B cell (primary cell): Measurements from ENCODE around the gene INAFM2. TPM values are rescaled to one million over a fixed set of nuclear protein-coding genes. Genes with fewer than 3 reads are reported as not detected.

Source experiments
- ATAC-seq: fragments of 200-7000 bp; cut with Tn5 transposase; one replicate; pipeline ENCODE4 v1.10.0; 2021; ENCODE audit warnings: low read depth, mild to moderate bottlenecking, moderate number of reproducible peaks, moderate library complexity
- CTCF ChIA-PET: fragments of 350-600 bp; sonication (Branson Sonifier 250); formaldehyde crosslinking; loops from one replicate; lab custom pipeline; 2021; ENCODE audit warnings: antibody characterized with exemption, inconsistent platforms; lab: Charles Lee
- POLR2A ChIA-PET: fragments of 350-600 bp; sonication (Branson Sonifier 250); formaldehyde crosslinking; loops from one replicate; lab custom pipeline; 2021; ENCODE audit warnings: antibody characterized with exemption; lab: Charles Lee
- DNase-seq: peaks from one replicate; pipeline ENCODE4 v3.0.0; 2013
- H2AFZ ChIP-seq: 2 replicates; pipeline ENCODE4 v1.6.1; 2012; ENCODE audit warnings: mild to moderate bottlenecking, low read depth, low read length; ENCODE audit not compliant: insufficient read depth, poor library complexity, severe bottlenecking
- H3K27ac ChIP-seq, 2 donors: 1 replicate in 1 of 2; 2 replicates in 1 of 2; pipeline ENCODE4 v1.5.1; 2012 to 2013; ENCODE audit warnings: low read length in 2 of 2, mild to moderate bottlenecking in 2 of 2, moderate library complexity in 1 of 2
- H3K27me3 ChIP-seq, 4 experiments: fragments of 200-600 bp in 1 of 4; sonication (generic) in 1 of 4; replicated peaks in 1 of 4; 1 replicate in 2 of 4; 2 replicates in 2 of 4; pipeline versions ENCODE4 v1.6.1 to v1.7.0; 2013 to 2016; ENCODE audit warnings: low read length in 3 of 4, mild to moderate bottlenecking in 2 of 4, mixed read lengths in 1 of 4, moderate library complexity in 1 of 4; ENCODE audit not compliant: insufficient read depth in 4 of 4, control insufficient read depth in 3 of 4; ENCODE audit errors: control extremely low read depth in 1 of 4
- H3K36me3 ChIP-seq, 2 experiments: replicated peaks in 1 of 2; 1 replicate in 1 of 2; 2 replicates in 1 of 2; pipeline versions ENCODE4 v1.6.1 to v1.7.1; 2013; ENCODE audit warnings: low read length in 1 of 2; ENCODE audit not compliant: insufficient read depth in 2 of 2, control insufficient read depth in 1 of 2; ENCODE audit errors: control extremely low read depth in 1 of 2, extremely low read depth in 1 of 2
- H3K4me1 ChIP-seq, 2 donors: fragments of 200-600 bp in 1 of 2; sonication (generic) in 1 of 2; 1 replicate in 1 of 2; 2 replicates in 1 of 2; pipeline versions ENCODE4 v1.5.1 to v1.6.1; 2013 to 2017; ENCODE audit warnings: low read length in 2 of 2; ENCODE audit not compliant: control insufficient read depth in 2 of 2, insufficient read depth in 2 of 2
- H3K4me2 ChIP-seq: replicated peaks from 2 replicates; pipeline ENCODE3; 2012; ENCODE audit warnings: mild to moderate bottlenecking, low read depth, low read length; ENCODE audit not compliant: poor library complexity, severe bottlenecking
- H3K4me3 ChIP-seq, 5 experiments: fragments of 200-600 bp in 1 of 5; sonication (generic) in 1 of 5; 1 replicate in 3 of 5; 2 replicates in 2 of 5; pipeline versions ENCODE4 v1.5.1 to v1.7.0; 2011 to 2016; ENCODE audit warnings: low read length in 4 of 5, mild to moderate bottlenecking in 4 of 5, low read depth in 2 of 5, control low read depth in 1 of 5, moderate library complexity in 1 of 5; ENCODE audit not compliant: insufficient read depth in 1 of 5; ENCODE audit errors: control extremely low read depth in 1 of 5, extremely low read depth in 1 of 5
- H3K79me2 ChIP-seq: fragments of 200-600 bp; sonication (generic); one replicate; pipeline ENCODE4 v1.6.0; 2016; ENCODE audit warnings: low read length; ENCODE audit not compliant: control insufficient read depth, insufficient read depth
- H3K9ac ChIP-seq: fragments of 200-600 bp; sonication (generic); 2 replicates; pipeline ENCODE4 v1.6.1; 2017; ENCODE audit warnings: mild to moderate bottlenecking, low read length, moderate library complexity
- H3K9me3 ChIP-seq, 3 donors: one replicate each; pipeline versions ENCODE4 v1.6.1 to v1.7.1; 2013; ENCODE audit warnings: low read length in 2 of 3; ENCODE audit not compliant: control insufficient read depth in 2 of 3, insufficient read depth in 1 of 3; ENCODE audit errors: control extremely low read depth in 1 of 3
- H4K20me1 ChIP-seq: 2 replicates; pipeline ENCODE4 v1.6.0; 2012; ENCODE audit warnings: mild to moderate bottlenecking, low read length; ENCODE audit not compliant: insufficient read depth, control insufficient read depth, poor library complexity, severe bottlenecking
- H3K27ac Mint-ChIP-seq: one replicate; pipeline ENCODE4 v1.8.0; 2021; ENCODE audit warnings: mixed read lengths
- H3K27me3 Mint-ChIP-seq: one replicate; pipeline ENCODE4 v1.8.0; 2021; ENCODE audit warnings: mixed read lengths
- H3K4me1 Mint-ChIP-seq: one replicate; pipeline ENCODE4 v1.8.0; 2021; ENCODE audit warnings: mixed read lengths
- H3K4me3 Mint-ChIP-seq: one replicate; pipeline ENCODE4 v1.8.0; 2021; ENCODE audit warnings: mixed read lengths
- H3K9me3 Mint-ChIP-seq: one replicate; pipeline ENCODE4 v1.8.0; 2022; ENCODE audit warnings: mixed read lengths; ENCODE audit not compliant: insufficient read depth
- EZH2 ChIP-seq: IDR thresholded peaks from 2 replicates; pipeline ENCODE4 v1.6.1; 2012; ENCODE audit warnings: borderline replicate concordance, low read depth, mild to moderate bottlenecking, moderate library complexity, low read length; ENCODE audit not compliant: insufficient read depth, poor library complexity, severe bottlenecking
- WGBS: methylation state at CpG from one replicate; pipeline ENCODE4 v1.1.5; 2013; ENCODE audit warnings: missing lambda C conversion rate; ENCODE audit not compliant: insufficient coverage; 5-methylcytosine and 5-hydroxymethylcytosine counted together
- intact Hi-C: fragments of 100-400 bp; cut with micrococcal nuclease; formaldehyde crosslinking; loops from one replicate; pipeline ENCODE4 v1.10.0; 2022
- polyA plus RNA-seq: library from polyadenylated mRNA; depleted of rRNA; stranded (reverse); fragments of >200 nt; gene quantifications from 2 replicates; pipeline ENCODE4 v1.2.3, GENCODE V29; 2012
- total RNA-seq, 2 donors: library from RNA; stranded (reverse); fragments of 120-200 nt in 1 of 2; gene quantifications; 1 replicate in 1 of 2; 2 replicates in 1 of 2; pipeline versions ENCODE4 v1.2.3 to v1.2.4, GENCODE V29; 2013 to 2022
- TF ChIP-seq, protein P1 (sequence below): fragments of 200-600 bp; IDR thresholded peaks from one replicate; pipeline ENCODE4 v1.8.0; 2022; ENCODE audit warnings: antibody characterized with exemption, mild to moderate bottlenecking

Gene INAFM2
- total and polyA plus RNA-seq, 2 donors (not counting 1 experiment from before 2014, with no cell fraction given) = 3.0 to 7.0 TPM

DNA sequence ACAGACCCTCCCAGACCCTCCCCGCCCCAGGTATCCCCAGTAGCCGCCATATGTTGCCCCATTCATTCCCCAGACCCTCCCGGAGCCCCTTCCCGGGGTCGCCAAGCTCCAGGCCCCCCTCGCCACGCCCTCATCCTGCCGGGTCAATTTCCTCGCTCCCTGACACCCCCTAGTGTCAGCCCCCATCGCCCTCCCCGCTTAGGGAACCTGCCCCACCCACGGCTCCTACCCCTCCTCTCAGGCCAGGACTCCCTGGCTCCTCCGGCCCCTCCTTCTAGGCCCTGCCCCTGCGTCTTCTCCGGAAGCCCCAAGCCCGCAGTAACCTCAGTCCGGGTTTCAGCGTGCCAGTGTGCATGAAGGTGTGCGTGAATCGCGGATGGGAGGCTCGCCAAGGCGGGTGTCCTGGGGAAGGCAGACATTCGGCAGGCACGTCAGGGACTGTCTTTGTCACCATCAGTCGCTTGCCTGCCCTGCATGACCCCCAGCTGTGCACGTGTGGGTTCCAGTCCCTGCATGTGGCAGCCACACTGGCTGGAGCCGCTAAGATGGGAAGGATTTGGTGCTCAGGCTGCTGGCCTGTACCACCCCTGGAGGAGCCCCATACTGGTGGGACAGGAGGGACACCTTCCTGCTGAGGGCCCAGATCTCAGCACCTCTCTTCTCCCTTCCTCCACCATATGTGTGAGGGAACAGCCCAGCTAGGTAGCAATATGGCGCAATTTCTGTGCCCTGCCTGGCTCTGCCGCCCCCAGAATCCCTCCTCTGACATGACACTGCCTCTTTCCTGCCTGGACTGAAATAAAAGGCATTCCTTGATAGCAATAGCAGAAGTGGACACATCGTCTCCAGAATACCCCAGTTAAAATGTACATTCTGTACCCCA, 35.2 kb downstream of the INAFM2 start:
- Histone ChIP-seq H3K4me1 (peaks cover 6 to 11% of the 10 kb centered on the region in 2 donors), H3K9me3 (no peaks in the 10 kb centered on the region), H3K4me3 (peak overlapping the region in 4 of 5 experiments; percentile 48 to 78 (median 56)), H3K9ac (peak overlapping the region; percentile 73), H3K79me2 (peaks cover 7% of the 10 kb centered on the region), H4K20me1 (peaks cover 29% of the 10 kb centered on the region), H3K27ac (no peak overlapping the region), H3K36me3 (peaks cover 0 to 7% of the 10 kb centered on the region in 2 experiments), H2AFZ (peak overlapping the region; percentile 75), H3K27me3 (peaks cover 0 to 6% (median 0%) of the 10 kb centered on the region in 4 experiments), H3K4me2 (peak overlapping the region; percentile 98)
- Mint-ChIP-seq H3K27ac (no peak overlapping the region), H3K4me1 (peaks cover 12% of the 10 kb centered on the region), H3K27me3 (peaks cover 8% of the 10 kb centered on the region), H3K4me3 (peak overlapping the region; percentile 81), H3K9me3 (no peaks in the 10 kb centered on the region)
- ChIA-PET POLR2A (interaction anchor here (1.1 kb wide), 1 partner anchor 10 kb away, joined by 3 read pairs; no protein-coding TSS in a partner anchor), CTCF (interaction anchor here (1.0 to 1.2 kb wide), 2 partner anchors 10 to 80 kb away, joined by 3 read pairs; no protein-coding TSS in a partner anchor)
- intact Hi-C loops = loop anchor here (1.0 kb wide), 3 partner anchors 10 to 82 kb away; partner anchors contain the start of genes BAHD1 and KNSTRN
- peak; percentile 25 for ATAC-seq
- no peak for DNase-seq
- WGBS = 9% methylated on average over 29 of the region's 31 CpGs
- TF ChIP-seq EZH2 = no peak
- TF ChIP-seq, protein P1, sequence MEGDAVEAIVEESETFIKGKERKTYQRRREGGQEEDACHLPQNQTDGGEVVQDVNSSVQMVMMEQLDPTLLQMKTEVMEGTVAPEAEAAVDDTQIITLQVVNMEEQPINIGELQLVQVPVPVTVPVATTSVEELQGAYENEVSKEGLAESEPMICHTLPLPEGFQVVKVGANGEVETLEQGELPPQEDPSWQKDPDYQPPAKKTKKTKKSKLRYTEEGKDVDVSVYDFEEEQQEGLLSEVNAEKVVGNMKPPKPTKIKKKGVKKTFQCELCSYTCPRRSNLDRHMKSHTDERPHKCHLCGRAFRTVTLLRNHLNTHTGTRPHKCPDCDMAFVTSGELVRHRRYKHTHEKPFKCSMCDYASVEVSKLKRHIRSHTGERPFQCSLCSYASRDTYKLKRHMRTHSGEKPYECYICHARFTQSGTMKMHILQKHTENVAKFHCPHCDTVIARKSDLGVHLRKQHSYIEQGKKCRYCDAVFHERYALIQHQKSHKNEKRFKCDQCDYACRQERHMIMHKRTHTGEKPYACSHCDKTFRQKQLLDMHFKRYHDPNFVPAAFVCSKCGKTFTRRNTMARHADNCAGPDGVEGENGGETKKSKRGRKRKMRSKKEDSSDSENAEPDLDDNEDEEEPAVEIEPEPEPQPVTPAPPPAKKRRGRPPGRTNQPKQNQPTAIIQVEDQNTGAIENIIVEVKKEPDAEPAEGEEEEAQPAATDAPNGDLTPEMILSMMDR = no peak

DNA sequence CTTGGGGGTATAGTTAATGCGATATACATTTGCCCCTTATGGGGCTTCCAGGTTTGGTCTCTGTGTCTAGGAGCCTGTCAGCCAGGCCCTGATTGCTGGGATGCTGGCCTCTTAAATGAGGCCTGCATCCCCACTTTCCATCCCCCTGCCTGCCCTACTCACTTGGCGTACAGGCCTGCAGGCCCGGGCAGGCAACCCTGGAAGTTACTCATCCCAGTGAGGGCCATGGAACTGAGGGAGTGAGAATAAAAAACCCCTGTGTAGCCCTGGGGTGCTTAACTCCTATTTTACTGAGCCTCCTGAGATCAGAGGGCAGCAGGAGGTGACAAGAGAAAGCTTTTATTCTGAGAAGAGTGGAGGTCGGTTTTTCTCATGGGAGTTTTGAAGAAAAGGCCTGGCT, 36.5 kb downstream of the INAFM2 start:
- peaks cover 0 to 6% (median 0%) of the 10 kb centered on the region in 4 experiments for H3K27me3 ChIP-seq
- peaks cover 0 to 7% of the 10 kb centered on the region in 2 experiments for H3K36me3 ChIP-seq
- no peaks in the 10 kb centered on the region for H3K9me3 ChIP-seq
- H3K4me1 ChIP-seq = peaks cover 6 to 11% of the 10 kb centered on the region in 2 donors
- ChIA-PET CTCF (no interaction called here), POLR2A (no interaction called here)
- H3K9ac ChIP-seq = no peak overlapping the region
- Mint-ChIP-seq H3K27ac (no peak overlapping the region), H3K4me3 (peak overlapping the region; percentile 81), H3K27me3 (peaks cover 8% of the 10 kb centered on the region), H3K4me1 (peaks cover 12% of the 10 kb centered on the region), H3K9me3 (no peaks in the 10 kb centered on the region)
- DNase-seq (no peak), ATAC-seq (no peak)
- H3K27ac ChIP-seq = no peak overlapping the region
- H2AFZ ChIP-seq = no peak overlapping the region
- no peak overlapping the region for H3K4me3 ChIP-seq
- H4K20me1 ChIP-seq = peaks cover 42% of the 10 kb centered on the region
- TF ChIP-seq EZH2 = no peak
- TF ChIP-seq, protein P1 = no peak
- peaks cover 21% of the 10 kb centered on the region for H3K79me2 ChIP-seq
- 93% methylated on average over 2 of the region's 4 CpGs for WGBS
- intact Hi-C loops = no loop called here
- H3K4me2 ChIP-seq = no peak overlapping the region
